Thoracic aorta (tissue), 2 donors: ENCODE measurements around the gene MROH2A. TPM values are rescaled to one million over a fixed set of nuclear protein-coding genes. Genes with fewer than 3 reads are reported as not detected.

ENCODE experiments used
- ATAC-seq: fragments of 150-250 bp; one replicate; pipeline ENCODE4 v1.8.0; 2017; ENCODE audit warnings: low read depth; ENCODE audit not compliant: insufficient number of reproducible peaks, low FRiP score
- DNase-seq: peaks from one replicate; pipeline ENCODE4 v3.0.0-alpha.2; 2020; ENCODE audit warnings: low spot score
- H3K27ac ChIP-seq, 2 donors: fragments of 200-600 bp; sonication (generic); 1 replicate in 1 of 2; 2 replicates in 1 of 2; pipeline ENCODE4 v1.5.1; 2016; ENCODE audit warnings: mild to moderate bottlenecking in 2 of 2, moderate library complexity in 2 of 2
- H3K27me3 ChIP-seq: fragments of 200-600 bp; sonication (generic); replicated peaks from 2 replicates; pipeline ENCODE4 v1.6.0; 2016; ENCODE audit warnings: mild to moderate bottlenecking; ENCODE audit not compliant: insufficient read depth
- H3K36me3 ChIP-seq: fragments of 200-600 bp; sonication (generic); one replicate; pipeline ENCODE4 v1.5.1; 2016
- H3K4me1 ChIP-seq, 2 donors: fragments of 200-600 bp; sonication (generic); 1 replicate in 1 of 2; 2 replicates in 1 of 2; pipeline versions ENCODE4 v1.5.1 to v1.6.0; 2016; ENCODE audit warnings: low read depth in 2 of 2, mild to moderate bottlenecking in 1 of 2; ENCODE audit not compliant: control insufficient read depth in 1 of 2
- H3K4me3 ChIP-seq: fragments of 200-600 bp; sonication (generic); 2 replicates; pipeline ENCODE4 v1.5.1; 2016; ENCODE audit warnings: mild to moderate bottlenecking
- H3K9me3 ChIP-seq: fragments of 200-600 bp; sonication (generic); 2 replicates; pipeline ENCODE4 v1.5.1; 2016
- total RNA-seq, 2 donors: library from RNA; depleted of rRNA; stranded (reverse); fragments of >200 nt; gene quantifications; one replicate each; pipeline versions ENCODE4 v1.1.0 to v1.2.3, GENCODE V29; 2016
- TF ChIP-seq, protein P1 (sequence below): fragments of 200-600 bp; sonication (generic); IDR thresholded peaks from one replicate; pipeline ENCODE4 v1.5.1; 2019; ENCODE audit warnings: antibody characterized with exemption

MROH2A gene
- total RNA-seq, 2 donors from 2014 or later: not detected

DNA sequence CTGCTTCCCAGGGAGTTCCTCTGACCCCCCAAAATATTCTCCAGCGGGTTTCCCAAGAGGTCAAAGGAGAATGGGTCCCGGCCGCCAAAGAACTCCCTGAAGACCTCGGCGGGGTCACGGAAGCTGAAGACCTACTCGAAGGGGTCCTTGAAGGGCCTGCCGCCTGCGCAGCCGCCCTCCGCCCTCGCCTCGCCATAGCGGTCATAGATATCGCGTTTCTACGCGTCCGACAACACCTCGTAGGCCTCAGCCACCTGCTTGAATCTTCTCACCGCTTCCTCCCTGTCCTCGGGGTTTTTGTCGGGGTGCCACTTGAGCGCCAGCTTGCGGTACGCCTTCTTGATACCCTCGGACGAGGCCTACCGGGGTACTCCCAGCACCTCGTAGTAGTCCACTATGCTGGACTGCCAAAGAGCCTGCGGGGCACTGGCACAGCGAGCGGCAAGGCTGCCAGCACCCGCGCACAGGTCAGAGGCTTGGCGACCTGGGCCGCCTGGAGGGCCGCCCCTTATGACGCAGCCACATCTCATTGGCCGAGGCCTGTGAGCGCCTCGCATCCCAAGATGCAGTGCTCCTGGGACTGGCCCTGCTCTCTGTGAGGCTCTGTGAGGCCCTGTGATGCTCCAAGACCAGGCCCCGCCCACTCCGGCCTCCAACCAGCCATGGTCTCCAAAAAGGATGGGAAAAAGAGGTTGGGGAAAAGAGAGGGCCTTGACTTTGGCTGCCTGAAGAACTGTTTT is 23.1 kb upstream of the MROH2A start:
- TF ChIP-seq, protein P1, sequence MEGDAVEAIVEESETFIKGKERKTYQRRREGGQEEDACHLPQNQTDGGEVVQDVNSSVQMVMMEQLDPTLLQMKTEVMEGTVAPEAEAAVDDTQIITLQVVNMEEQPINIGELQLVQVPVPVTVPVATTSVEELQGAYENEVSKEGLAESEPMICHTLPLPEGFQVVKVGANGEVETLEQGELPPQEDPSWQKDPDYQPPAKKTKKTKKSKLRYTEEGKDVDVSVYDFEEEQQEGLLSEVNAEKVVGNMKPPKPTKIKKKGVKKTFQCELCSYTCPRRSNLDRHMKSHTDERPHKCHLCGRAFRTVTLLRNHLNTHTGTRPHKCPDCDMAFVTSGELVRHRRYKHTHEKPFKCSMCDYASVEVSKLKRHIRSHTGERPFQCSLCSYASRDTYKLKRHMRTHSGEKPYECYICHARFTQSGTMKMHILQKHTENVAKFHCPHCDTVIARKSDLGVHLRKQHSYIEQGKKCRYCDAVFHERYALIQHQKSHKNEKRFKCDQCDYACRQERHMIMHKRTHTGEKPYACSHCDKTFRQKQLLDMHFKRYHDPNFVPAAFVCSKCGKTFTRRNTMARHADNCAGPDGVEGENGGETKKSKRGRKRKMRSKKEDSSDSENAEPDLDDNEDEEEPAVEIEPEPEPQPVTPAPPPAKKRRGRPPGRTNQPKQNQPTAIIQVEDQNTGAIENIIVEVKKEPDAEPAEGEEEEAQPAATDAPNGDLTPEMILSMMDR: no peak
- DNase-seq: no peak
- Histone ChIP-seq H3K4me1 (no peaks in the 10 kb centered on the region), H3K27me3 (no peaks in the 10 kb centered on the region), H3K36me3 (no peaks in the 10 kb centered on the region), H3K9me3 (no peaks in the 10 kb centered on the region), H3K4me3 (no peak overlapping the region), H3K27ac (no peak overlapping the region)
- no peak for ATAC-seq

DNA sequence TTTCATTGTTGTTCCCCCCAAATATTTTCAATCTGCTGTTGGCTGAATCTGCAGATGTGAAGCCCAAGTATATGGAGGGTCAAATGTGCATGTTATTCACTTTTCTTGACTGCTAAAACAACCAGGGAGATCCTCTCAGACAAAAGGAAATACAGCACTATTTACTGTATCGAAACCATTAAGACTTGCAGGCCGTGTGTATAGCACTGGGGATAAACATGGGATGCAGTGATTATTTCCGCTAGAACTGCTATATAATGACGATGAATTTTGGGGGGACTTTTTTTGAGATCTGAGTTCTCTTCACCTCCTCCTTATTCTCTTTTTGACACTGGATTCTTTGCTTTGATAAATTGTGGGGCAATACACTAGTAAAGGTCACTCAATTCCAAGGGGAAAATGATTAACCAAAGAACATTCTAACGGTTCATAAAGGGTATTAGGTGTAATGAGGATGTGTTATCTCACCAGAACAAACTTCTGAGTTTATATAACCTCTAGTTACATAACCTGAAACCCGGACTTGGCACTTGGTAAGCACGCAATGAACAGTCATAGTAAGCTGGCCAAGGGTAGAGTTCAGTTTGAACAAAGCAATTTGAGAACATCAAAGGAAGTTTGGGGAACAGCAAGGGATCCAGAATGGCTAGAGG is 21.6 kb upstream of the MROH2A start:
- Histone ChIP-seq H3K27ac (no peak overlapping the region), H3K4me3 (no peak overlapping the region), H3K9me3 (no peaks in the 10 kb centered on the region)

DNA sequence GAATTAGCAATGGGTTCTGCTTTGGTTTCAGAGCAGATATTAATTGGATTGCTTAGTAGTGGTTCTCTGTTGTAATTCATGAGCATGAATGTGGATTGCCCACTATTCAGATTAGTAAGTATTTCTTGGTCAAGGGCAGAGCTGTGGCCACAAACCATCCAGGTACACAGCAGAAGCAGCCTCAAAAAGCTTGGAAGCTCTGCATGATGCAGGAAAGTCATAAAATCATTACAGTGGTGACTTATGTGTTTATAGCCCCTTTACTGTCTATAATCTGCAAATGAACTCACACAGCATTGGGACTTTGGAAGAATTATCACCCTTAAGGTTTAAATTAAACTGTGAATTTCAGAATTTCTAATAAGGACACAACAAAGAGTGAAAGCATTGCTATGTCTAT is 20.0 kb upstream of the MROH2A start:
- Histone ChIP-seq H3K27me3 (no peaks in the 10 kb centered on the region), H3K9me3 (no peaks in the 10 kb centered on the region), H3K27ac (no peak overlapping the region), H3K36me3 (no peaks in the 10 kb centered on the region), H3K4me1 (no peaks in the 10 kb centered on the region), H3K4me3 (no peak overlapping the region)
- TF ChIP-seq, protein P1: no peak
- no peak for DNase-seq
- no peak for ATAC-seq

More for the DNA sequence above, 21.6 kb upstream of the MROH2A start:
- ATAC-seq: no peak
- H3K27me3 ChIP-seq: no peaks in the 10 kb centered on the region
- H3K4me1 ChIP-seq: no peaks in the 10 kb centered on the region
- TF ChIP-seq, protein P1: no peak
- DNase-seq: no peak
- H3K36me3 ChIP-seq: no peaks in the 10 kb centered on the region

DNA sequence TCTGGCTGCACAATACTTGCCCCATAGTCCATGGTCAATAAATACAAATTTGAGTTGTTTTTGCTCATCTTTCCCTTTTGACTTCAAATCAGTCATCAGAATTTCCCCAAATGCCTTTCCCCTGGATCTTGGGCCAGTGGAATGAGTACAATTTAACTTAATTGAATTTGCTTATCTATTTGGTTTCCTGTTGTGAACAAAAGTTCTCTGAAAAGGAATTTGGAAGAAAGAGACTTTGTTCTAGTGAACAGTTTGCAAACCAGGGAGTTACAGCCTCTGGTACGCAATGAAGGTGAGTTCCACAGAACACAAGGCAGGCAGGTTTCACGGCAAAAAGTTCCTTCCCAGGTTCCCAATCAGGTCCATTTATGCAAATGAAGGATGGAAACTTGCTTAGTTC is 19.3 kb upstream of the MROH2A start:
- Histone ChIP-seq H3K27me3 (no peaks in the 10 kb centered on the region), H3K36me3 (no peaks in the 10 kb centered on the region), H3K4me3 (no peak overlapping the region), H3K4me1 (no peaks in the 10 kb centered on the region), H3K27ac (no peak overlapping the region), H3K9me3 (no peaks in the 10 kb centered on the region)
- TF ChIP-seq, protein P1: no peak
- no peak for ATAC-seq
- no peak for DNase-seq

DNA sequence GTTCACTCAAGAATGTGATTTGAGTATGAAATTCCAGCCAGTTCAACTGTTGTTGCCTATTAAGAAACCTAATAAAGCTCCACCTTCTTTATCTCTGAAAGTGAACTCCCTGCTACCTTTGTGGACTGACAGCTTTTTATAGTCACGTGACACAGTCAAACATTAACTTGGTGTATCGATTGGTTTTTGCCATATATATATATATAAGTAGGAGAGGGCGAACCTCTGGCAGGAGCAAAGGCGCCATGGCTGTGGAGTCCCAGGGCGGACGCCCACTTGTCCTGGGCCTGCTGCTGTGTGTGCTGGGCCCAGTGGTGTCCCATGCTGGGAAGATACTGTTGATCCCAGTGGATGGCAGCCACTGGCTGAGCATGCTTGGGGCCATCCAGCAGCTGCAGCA is 18.1 kb upstream of the MROH2A start, which contains the start of gene UGT1A1:
Gene UGT1A1 (plus strand): TSS at position 228 of the 400 bp plus-strand sequence. CDS start 18 bp downstream, at position 246.
- TF ChIP-seq, protein P1: no peak
- DNase-seq (no peak), ATAC-seq (no peak)
- H3K36me3 ChIP-seq: no peaks in the 10 kb centered on the region
- no peaks in the 10 kb centered on the region for H3K4me1 ChIP-seq
- H3K9me3 ChIP-seq: no peaks in the 10 kb centered on the region
- no peaks in the 10 kb centered on the region for H3K27me3 ChIP-seq
- no peak within 1 kb of the TSS for H3K27ac ChIP-seq
- no peak within 1 kb of the TSS for H3K4me3 ChIP-seq
